ENCODE data around the gene RPS14.

The RPS14 gene

DNA sequence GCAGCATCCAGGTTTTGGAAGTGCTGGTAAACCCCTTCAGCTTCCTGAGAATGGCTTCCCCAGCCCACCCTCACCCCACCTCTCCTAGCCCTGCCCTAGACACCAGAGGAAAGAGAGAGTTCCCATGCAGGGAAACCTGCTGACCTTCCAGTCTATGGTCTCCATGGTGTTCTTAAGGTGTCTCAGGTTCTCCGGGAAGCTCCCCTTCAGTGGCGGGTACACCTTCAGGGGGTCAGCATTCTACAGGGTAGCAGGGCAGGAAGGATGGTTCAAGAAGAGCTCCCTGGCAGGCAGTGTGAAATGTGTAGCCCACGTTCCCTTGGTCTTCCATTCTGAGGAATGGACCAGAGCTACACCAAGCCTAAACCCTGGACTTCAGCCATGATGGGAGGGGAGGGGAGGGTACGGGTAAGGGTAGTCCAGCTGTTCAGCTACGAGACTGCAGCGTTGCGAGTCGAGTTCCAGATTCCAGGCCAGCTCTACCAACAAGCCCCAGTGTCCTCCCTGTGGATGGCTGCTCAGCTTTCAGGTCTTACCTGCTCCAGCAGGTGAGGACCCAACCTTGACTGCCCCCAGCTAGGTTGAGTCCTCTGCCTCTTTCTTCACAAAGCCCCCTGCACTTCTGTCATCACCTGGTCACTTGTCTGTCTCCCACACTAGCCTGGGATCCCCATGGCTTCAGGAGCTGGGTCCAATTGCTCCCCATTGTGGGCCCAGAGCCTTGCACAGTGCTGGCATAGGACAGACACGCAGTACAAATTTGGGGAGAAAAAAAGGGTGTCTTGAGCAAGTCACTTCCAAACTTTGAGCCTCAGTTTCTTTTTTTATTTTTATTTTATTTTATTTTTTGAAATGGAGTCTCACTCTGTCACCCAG is 44.4 kb downstream of the RPS14 start:
- DNase-seq (ENCODE audit: extremely low spot score) = no peak
- ChIA-PET CTCF (interaction anchor here (0.6 to 0.8 kb wide), 3 partner anchors 29 to 34 kb away, joined by 3 to 4 read pairs (median 3); no protein-coding TSS in a partner anchor), POLR2A (no interaction called here)
- TF ChIP-seq LEF1 (IDR thresholded peaks at IDR 0.05; ENCODE audit: borderline replicate concordance) (no peak), SP1 (IDR thresholded peaks at IDR 0.05) (no peak), FOXA1 (IDR thresholded peaks at IDR 0.05) (no peak), CTBP1 (IDR thresholded peaks at IDR 0.05; ENCODE audit: borderline replicate concordance) (no peak), ARNT (IDR thresholded peaks at IDR 0.05) (no peak), ZNF384 (IDR thresholded peaks at IDR 0.05) (no peak), ELF4 (IDR thresholded peaks at IDR 0.05) (no peak)
- TF ChIP-seq, protein P1, sequence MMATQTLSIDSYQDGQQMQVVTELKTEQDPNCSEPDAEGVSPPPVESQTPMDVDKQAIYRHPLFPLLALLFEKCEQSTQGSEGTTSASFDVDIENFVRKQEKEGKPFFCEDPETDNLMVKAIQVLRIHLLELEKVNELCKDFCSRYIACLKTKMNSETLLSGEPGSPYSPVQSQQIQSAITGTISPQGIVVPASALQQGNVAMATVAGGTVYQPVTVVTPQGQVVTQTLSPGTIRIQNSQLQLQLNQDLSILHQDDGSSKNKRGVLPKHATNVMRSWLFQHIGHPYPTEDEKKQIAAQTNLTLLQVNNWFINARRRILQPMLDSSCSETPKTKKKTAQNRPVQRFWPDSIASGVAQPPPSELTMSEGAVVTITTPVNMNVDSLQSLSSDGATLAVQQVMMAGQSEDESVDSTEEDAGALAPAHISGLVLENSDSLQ (IDR thresholded peaks at IDR 0.05) = no peak

DNA sequence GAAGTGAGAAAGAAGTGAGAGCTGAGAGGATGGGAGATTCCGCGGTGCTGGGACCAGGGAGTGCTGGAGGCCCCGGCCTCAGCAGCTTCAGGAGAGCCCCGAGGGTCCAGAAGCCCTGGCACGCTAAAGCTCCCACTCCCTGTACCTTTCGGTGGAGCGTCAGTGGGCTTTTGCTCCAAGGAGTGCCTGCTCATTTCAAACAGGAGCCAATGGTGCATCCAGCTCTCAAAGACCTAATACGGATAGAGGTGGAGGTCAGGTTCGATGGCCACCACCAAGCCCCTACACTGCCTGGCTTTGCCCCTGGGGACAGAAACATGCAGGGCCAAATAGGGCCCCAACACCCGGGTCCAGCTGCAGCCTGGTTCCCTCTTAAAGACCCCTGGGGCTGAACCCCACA is 45.0 kb downstream of the RPS14 start:
- TF ChIP-seq FOXK2 (IDR thresholded peaks at IDR 0.05) (no peak), SP1 (IDR thresholded peaks at IDR 0.05) (no peak), TARDBP (IDR thresholded peaks at IDR 0.05) (no peak), L3MBTL2 (conservative IDR thresholded peaks at IDR 0.05) (no peak)
- ChIA-PET POLR2A (no interaction called here), CTCF (interaction anchor here (0.6 to 0.8 kb wide), 2 partner anchors 30 to 34 kb away, joined by 3 read pairs; no protein-coding TSS in a partner anchor)
- no peak for DNase-seq (ENCODE audit: extremely low spot score)

DNA sequence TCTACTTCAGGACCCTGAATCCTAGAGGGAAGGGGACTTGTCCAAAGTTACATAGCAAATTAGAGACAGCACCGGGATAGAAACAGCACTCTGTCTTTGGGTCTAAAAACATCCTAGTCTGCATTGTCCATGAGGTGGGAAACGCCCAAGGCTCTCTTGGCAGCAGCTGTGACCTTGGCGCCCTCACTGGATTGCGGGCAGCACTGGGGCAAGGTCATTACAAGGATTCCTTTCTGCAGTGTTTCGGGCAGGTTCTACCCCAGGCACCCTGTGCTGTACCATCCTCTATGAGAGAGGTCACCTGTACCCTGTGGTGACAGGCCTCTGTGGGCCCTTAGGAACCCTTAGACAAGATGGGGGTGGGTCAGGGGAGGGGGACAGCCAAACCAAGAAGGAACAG is 45.4 kb downstream of the RPS14 start:
- TF ChIP-seq NFRKB (IDR thresholded peaks at IDR 0.05) = no peak
- no peak for TF ChIP-seq SP1 (IDR thresholded peaks at IDR 0.05)
- TF ChIP-seq ARNT (IDR thresholded peaks at IDR 0.05) = no peak
- no peak for TF ChIP-seq FOXM1 (IDR thresholded peaks at IDR 0.05; ENCODE audit: borderline replicate concordance)
- no peak for TF ChIP-seq ELF4 (IDR thresholded peaks at IDR 0.05)
- ChIA-PET POLR2A (no interaction called here), CTCF (interaction anchor here (0.8 kb wide), 1 partner anchor 35 kb away, joined by 3 read pairs; no protein-coding TSS in a partner anchor)
- DNase-seq (ENCODE audit: extremely low spot score) = no peak

DNA sequence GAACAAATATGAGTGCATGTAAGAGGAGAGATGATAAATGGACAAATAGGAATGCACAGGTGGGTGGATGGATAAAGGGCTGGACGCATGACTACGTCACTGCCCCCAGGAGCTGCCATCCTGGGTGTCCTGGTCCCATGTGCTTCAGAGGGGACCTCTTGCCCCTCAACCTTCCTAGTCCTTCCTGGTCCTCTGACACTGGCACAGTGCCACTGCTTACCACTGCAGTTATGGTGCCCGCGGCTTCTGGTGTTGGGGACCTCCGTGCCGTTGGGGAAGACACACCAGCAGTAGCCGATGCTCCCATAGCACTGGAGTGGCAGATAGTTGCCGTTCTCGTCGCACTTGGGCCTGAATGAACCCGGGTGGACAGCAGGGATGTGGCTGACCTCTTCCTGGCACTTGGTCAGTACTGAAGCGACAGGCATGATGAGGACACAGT is 46.6 kb downstream of the RPS14 start:
- no peak for DNase-seq (ENCODE audit: extremely low spot score)
- CTCF ChIA-PET = no interaction called here
- POLR2A ChIA-PET = no interaction called here
- TF ChIP-seq FOXK2 (IDR thresholded peaks at IDR 0.05) (no peak), LEF1 (IDR thresholded peaks at IDR 0.05; ENCODE audit: borderline replicate concordance) (no peak), NFRKB (IDR thresholded peaks at IDR 0.05) (no peak), BHLHE40 (IDR thresholded peaks at IDR 0.05; ENCODE audit: borderline replicate concordance) (no peak), FOXM1 (IDR thresholded peaks at IDR 0.05; ENCODE audit: borderline replicate concordance) (no peak), FOXA1 (IDR thresholded peaks at IDR 0.05) (no peak), ARNT (IDR thresholded peaks at IDR 0.05) (no peak), HDGF (IDR thresholded peaks at IDR 0.05; ENCODE audit: borderline replicate concordance) (no peak), TARDBP (IDR thresholded peaks at IDR 0.05) (no peak), SP1 (IDR thresholded peaks at IDR 0.05) (no peak), CTBP1 (IDR thresholded peaks at IDR 0.05; ENCODE audit: borderline replicate concordance) (no peak), L3MBTL2 (conservative IDR thresholded peaks at IDR 0.05) (no peak), ELF4 (IDR thresholded peaks at IDR 0.05) (no peak)
- TF ChIP-seq, protein P1 (IDR thresholded peaks at IDR 0.05) = no peak

DNA sequence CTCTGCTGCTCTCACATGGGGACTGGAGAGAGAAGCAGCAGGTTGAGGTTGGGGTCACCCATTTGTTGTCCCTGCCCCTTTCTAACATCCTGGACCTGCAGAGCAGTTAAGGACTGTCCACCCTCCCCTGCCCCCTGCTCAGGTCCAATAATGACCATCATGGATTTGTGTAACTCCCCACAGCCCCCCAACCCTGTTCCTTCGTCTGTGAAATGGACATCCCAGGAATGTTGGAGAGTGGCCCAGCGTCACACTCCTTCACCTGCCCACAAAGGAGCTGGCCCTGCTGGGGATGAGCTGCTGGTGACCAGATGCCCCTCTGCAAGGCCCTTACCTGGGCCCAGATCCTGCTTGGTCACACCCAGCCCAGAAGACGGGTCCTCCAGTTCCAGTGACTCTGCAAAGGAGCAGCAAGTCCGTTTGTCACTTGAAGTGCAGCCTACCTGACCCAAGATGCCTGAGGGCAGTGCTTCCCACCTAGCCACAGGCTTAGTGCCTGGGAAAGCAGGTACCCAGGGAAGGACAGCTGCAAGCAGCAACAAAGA is 47.2 kb downstream of the RPS14 start:
- POLR2A ChIA-PET = no interaction called here
- CTCF ChIA-PET = no interaction called here

More for the DNA sequence above, 47.2 kb downstream of the RPS14 start:
- DNase-seq (ENCODE audit: extremely low spot score) = no peak
- no peak for TF ChIP-seq FOXA1 (IDR thresholded peaks at IDR 0.05)
- TF ChIP-seq L3MBTL2 (conservative IDR thresholded peaks at IDR 0.05) = no peak
- TF ChIP-seq HDGF (IDR thresholded peaks at IDR 0.05; ENCODE audit: borderline replicate concordance) = no peak
- TF ChIP-seq SP1 (IDR thresholded peaks at IDR 0.05) = no peak
- no peak for TF ChIP-seq FOXK2 (IDR thresholded peaks at IDR 0.05)
- TF ChIP-seq ARNT (IDR thresholded peaks at IDR 0.05) = no peak
- TF ChIP-seq, protein P1 (IDR thresholded peaks at IDR 0.05) = no peak
- no peak for TF ChIP-seq CTBP1 (IDR thresholded peaks at IDR 0.05; ENCODE audit: borderline replicate concordance)
- TF ChIP-seq TARDBP (IDR thresholded peaks at IDR 0.05) = no peak
- no peak for TF ChIP-seq NFRKB (IDR thresholded peaks at IDR 0.05)
- no peak for TF ChIP-seq ELF4 (IDR thresholded peaks at IDR 0.05)
- TF ChIP-seq ZNF384 (IDR thresholded peaks at IDR 0.05) = no peak
- no peak for TF ChIP-seq BHLHE40 (IDR thresholded peaks at IDR 0.05; ENCODE audit: borderline replicate concordance)
- no peak for TF ChIP-seq LEF1 (IDR thresholded peaks at IDR 0.05; ENCODE audit: borderline replicate concordance)
- no peak for TF ChIP-seq SUZ12 (IDR thresholded peaks at IDR 0.05)

All from HEK293T (cell line).